ENCODE data around the gene RPL37. TPM values are rescaled to one million over a fixed set of nuclear protein-coding genes. Genes with fewer than 3 reads are reported as not detected.

The RPL37 gene
- total RNA-seq, 1 experiment from 2014 or later = 916 TPM

GRCh38 chr5:40799258-40799657 is 35.8 kb downstream of the RPL37 start:
- ChIA-PET CTCF (interaction anchor here (0.6 to 0.7 kb wide), 3 partner anchors 48 to 1214 kb away, joined by 5 to 11 read pairs (median 6); no protein-coding TSS in a partner anchor), POLR2A (interaction anchor here (0.5 to 0.6 kb wide), 2 partner anchors 1025 to 1042 kb away, joined by 3 to 8 read pairs; no protein-coding TSS in a partner anchor)
- in situ Hi-C loops (cut with HindIII; ENCODE audit: low pct_unique_long_range_greater_than_20kb, low sequenced_read_pairs) (no loop called here), intact Hi-C loops (cut with micrococcal nuclease; ENCODE audit: unreplicated experiment) (no loop called here)
- H3K4me3 ChIP-seq (ENCODE audit: low read depth in 2 of 2, low read length in 2 of 2) = peak overlapping the region; percentile 96 to 99
- peak overlapping the region; percentile 92; the same call in 1 of the 2 replicates for H3K27ac ChIP-seq (ENCODE audit: low read length)
- ATAC-seq (no peak), DNase-seq (ENCODE audit: low read depth, low spot score) (no peak)
- no peaks in the 10 kb centered on the region for H3K9me3 ChIP-seq (ENCODE audit: control insufficient read depth, insufficient read depth, low read depth, low read length)
- H3K36me3 ChIP-seq (ENCODE audit: control insufficient read depth, insufficient read depth, low read length) = peaks cover 3% of the 10 kb centered on the region; the same call in 1 of the 2 replicates
- TF ChIP-seq CTCF (IDR thresholded peaks at IDR 0.05) (no peak), SIN3A (IDR thresholded peaks at IDR 0.05; ENCODE audit: borderline replicate concordance, insufficient read depth, low read depth, low read length) (no peak), REST (IDR thresholded peaks at IDR 0.05; ENCODE audit: insufficient read depth in 1 of 2, low read depth in 2 of 2, low read length in 1 of 2) (no peak), TCF7L2 (IDR thresholded peaks at IDR 0.05; ENCODE audit: low read depth, low read length) (no peak)
- H3K4me1 ChIP-seq (ENCODE audit: control insufficient read depth, insufficient read depth, low read length) = peaks cover 17% of the 10 kb centered on the region
- BruUV-seq (replicated peaks) = TSS peak; percentile 94
- no peaks in the 10 kb centered on the region for H3K27me3 ChIP-seq (ENCODE audit: control insufficient read depth, insufficient read depth, low read length)

- Histone ChIP-seq H3K36me3 (ENCODE audit: control insufficient read depth, insufficient read depth, low read length) (peaks cover 3% of the 10 kb centered on the region; the same call in 1 of the 2 replicates), H3K4me3 (ENCODE audit: low read depth in 2 of 2, low read length in 2 of 2) (peak overlapping the region; percentile 96 to 99), H3K4me1 (ENCODE audit: control insufficient read depth, insufficient read depth, low read length) (peaks cover 17% of the 10 kb centered on the region), H3K9me3 (ENCODE audit: control insufficient read depth, insufficient read depth, low read depth, low read length) (no peaks in the 10 kb centered on the region), H3K27me3 (ENCODE audit: control insufficient read depth, insufficient read depth, low read length) (no peaks in the 10 kb centered on the region), H3K27ac (ENCODE audit: low read length) (peak overlapping the region; percentile 92)
- intact Hi-C loops (cut with micrococcal nuclease; ENCODE audit: unreplicated experiment) = no loop called here
- CTCF ChIA-PET = interaction anchor here (0.6 to 0.7 kb wide), 3 partner anchors 48 to 1213 kb away, joined by 5 to 11 read pairs (median 6); no protein-coding TSS in a partner anchor
- POLR2A ChIA-PET = interaction anchor here (0.6 kb wide), 1 partner anchor 1042 kb away, joined by 8 read pairs; no protein-coding TSS in a partner anchor
- ATAC-seq (peak; percentile 78), DNase-seq (ENCODE audit: low read depth, low spot score) (peak; percentile 73)
- in situ Hi-C loops (cut with HindIII; ENCODE audit: low pct_unique_long_range_greater_than_20kb, low sequenced_read_pairs) = no loop called here
- BruUV-seq (replicated peaks) = no TSS peak
- TF ChIP-seq SIN3A (IDR thresholded peaks at IDR 0.05; ENCODE audit: borderline replicate concordance, insufficient read depth, low read depth, low read length) = no peak
- no peak for TF ChIP-seq TCF7L2 (IDR thresholded peaks at IDR 0.05; ENCODE audit: low read depth, low read length)
- no peak for TF ChIP-seq POLR2AphosphoS5 (IDR thresholded peaks at IDR 0.05; ENCODE audit: low read depth, low read length)
- no peak for TF ChIP-seq REST (IDR thresholded peaks at IDR 0.05; ENCODE audit: insufficient read depth in 1 of 2, low read depth in 2 of 2, low read length in 1 of 2)
- no peak for TF ChIP-seq CTCF (IDR thresholded peaks at IDR 0.05)
These were observed 36.2 kb downstream of the RPL37 start for GRCh38 chr5:40798801-40799210.
